ENCODE data around the gene ARPC1A.

DNA sequence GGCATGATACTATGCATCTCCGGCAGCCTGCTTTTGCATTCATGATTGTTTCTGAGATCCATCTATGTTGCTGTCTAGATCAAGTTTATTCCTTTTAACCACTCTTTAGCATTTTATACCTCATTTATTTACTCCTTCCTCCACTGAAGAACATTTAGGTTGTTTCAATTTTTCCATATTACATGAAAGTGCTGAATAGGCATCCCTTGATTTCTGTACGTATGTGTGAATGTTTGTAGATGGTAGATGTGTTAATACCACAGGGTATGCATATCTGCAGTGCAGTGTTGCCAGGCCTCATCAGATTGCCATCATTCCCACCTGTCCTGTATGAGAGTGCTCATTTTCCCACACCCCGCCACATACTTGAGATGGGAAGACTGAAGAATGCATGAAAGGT is 13.9 kb downstream of the ARPC1A start:
- TF ChIP-seq RAD21 (conservative IDR thresholded peaks at IDR 0.05): no peak
- TF ChIP-seq, protein P1, sequence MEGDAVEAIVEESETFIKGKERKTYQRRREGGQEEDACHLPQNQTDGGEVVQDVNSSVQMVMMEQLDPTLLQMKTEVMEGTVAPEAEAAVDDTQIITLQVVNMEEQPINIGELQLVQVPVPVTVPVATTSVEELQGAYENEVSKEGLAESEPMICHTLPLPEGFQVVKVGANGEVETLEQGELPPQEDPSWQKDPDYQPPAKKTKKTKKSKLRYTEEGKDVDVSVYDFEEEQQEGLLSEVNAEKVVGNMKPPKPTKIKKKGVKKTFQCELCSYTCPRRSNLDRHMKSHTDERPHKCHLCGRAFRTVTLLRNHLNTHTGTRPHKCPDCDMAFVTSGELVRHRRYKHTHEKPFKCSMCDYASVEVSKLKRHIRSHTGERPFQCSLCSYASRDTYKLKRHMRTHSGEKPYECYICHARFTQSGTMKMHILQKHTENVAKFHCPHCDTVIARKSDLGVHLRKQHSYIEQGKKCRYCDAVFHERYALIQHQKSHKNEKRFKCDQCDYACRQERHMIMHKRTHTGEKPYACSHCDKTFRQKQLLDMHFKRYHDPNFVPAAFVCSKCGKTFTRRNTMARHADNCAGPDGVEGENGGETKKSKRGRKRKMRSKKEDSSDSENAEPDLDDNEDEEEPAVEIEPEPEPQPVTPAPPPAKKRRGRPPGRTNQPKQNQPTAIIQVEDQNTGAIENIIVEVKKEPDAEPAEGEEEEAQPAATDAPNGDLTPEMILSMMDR (IDR thresholded peaks at IDR 0.05; ENCODE audit: poor library complexity, severe bottlenecking): no peak
- TF ChIP-seq POLR2AphosphoS5 (IDR thresholded peaks at IDR 0.05): no peak
- no peak for TF ChIP-seq TAF1 (IDR thresholded peaks at IDR 0.05; ENCODE audit: low read depth)
- no peak for TF ChIP-seq EZH2 (IDR thresholded peaks at IDR 0.05; ENCODE audit: borderline replicate concordance, insufficient read depth, low read length, poor library complexity, severe bottlenecking)
- TF ChIP-seq, protein P2, sequence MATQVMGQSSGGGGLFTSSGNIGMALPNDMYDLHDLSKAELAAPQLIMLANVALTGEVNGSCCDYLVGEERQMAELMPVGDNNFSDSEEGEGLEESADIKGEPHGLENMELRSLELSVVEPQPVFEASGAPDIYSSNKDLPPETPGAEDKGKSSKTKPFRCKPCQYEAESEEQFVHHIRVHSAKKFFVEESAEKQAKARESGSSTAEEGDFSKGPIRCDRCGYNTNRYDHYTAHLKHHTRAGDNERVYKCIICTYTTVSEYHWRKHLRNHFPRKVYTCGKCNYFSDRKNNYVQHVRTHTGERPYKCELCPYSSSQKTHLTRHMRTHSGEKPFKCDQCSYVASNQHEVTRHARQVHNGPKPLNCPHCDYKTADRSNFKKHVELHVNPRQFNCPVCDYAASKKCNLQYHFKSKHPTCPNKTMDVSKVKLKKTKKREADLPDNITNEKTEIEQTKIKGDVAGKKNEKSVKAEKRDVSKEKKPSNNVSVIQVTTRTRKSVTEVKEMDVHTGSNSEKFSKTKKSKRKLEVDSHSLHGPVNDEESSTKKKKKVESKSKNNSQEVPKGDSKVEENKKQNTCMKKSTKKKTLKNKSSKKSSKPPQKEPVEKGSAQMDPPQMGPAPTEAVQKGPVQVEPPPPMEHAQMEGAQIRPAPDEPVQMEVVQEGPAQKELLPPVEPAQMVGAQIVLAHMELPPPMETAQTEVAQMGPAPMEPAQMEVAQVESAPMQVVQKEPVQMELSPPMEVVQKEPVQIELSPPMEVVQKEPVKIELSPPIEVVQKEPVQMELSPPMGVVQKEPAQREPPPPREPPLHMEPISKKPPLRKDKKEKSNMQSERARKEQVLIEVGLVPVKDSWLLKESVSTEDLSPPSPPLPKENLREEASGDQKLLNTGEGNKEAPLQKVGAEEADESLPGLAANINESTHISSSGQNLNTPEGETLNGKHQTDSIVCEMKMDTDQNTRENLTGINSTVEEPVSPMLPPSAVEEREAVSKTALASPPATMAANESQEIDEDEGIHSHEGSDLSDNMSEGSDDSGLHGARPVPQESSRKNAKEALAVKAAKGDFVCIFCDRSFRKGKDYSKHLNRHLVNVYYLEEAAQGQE (IDR thresholded peaks at IDR 0.05; ENCODE audit: borderline replicate concordance): no peak
- no peak for TF ChIP-seq MXI1 (conservative IDR thresholded peaks at IDR 0.05; ENCODE audit: poor library complexity, severe bottlenecking)

All from neural cell (in vitro differentiated cells).